ENCODE measurements around the gene CYP2C19.

The CYP2C19 gene

DNA sequence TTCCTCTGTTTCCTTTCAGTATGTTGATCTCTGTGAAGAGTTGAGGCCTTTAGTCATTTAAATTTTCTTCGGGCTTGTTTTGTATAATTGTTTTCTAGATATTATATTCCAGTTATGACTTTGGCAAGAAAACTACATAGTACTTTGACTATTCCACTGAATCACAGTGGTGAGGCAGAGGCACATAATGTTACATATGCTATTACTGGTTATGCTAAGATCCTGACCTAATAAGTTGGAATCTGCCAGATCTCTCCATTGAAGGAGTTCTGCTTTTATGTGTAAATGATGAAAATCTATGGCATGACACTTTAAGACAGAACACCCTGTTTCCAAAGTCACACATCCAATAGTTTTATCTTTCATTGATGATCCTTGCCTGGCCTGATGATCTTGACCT, 83.7 kb downstream of the CYP2C19 start:
- no peak overlapping the region for H3K4me3 ChIP-seq (ENCODE audit: low read depth, low read length)
- TF ChIP-seq, protein P1, sequence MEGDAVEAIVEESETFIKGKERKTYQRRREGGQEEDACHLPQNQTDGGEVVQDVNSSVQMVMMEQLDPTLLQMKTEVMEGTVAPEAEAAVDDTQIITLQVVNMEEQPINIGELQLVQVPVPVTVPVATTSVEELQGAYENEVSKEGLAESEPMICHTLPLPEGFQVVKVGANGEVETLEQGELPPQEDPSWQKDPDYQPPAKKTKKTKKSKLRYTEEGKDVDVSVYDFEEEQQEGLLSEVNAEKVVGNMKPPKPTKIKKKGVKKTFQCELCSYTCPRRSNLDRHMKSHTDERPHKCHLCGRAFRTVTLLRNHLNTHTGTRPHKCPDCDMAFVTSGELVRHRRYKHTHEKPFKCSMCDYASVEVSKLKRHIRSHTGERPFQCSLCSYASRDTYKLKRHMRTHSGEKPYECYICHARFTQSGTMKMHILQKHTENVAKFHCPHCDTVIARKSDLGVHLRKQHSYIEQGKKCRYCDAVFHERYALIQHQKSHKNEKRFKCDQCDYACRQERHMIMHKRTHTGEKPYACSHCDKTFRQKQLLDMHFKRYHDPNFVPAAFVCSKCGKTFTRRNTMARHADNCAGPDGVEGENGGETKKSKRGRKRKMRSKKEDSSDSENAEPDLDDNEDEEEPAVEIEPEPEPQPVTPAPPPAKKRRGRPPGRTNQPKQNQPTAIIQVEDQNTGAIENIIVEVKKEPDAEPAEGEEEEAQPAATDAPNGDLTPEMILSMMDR (IDR thresholded peaks at IDR 0.05; ENCODE audit: low read depth, low read length): no peak

GRCh38 chr10:94850766-94851165, 88.3 kb downstream of the CYP2C19 start:
- no peak overlapping the region for H3K4me3 ChIP-seq (ENCODE audit: low read depth, low read length)
- TF ChIP-seq, protein P1 (IDR thresholded peaks at IDR 0.05; ENCODE audit: low read depth, low read length): no peak

GRCh38 chr10:94851263-94851662, 88.8 kb downstream of the CYP2C19 start:
- no peak overlapping the region for H3K4me3 ChIP-seq (ENCODE audit: low read depth, low read length)
- TF ChIP-seq, protein P1 (IDR thresholded peaks at IDR 0.05; ENCODE audit: low read depth, low read length): no peak

DNA sequence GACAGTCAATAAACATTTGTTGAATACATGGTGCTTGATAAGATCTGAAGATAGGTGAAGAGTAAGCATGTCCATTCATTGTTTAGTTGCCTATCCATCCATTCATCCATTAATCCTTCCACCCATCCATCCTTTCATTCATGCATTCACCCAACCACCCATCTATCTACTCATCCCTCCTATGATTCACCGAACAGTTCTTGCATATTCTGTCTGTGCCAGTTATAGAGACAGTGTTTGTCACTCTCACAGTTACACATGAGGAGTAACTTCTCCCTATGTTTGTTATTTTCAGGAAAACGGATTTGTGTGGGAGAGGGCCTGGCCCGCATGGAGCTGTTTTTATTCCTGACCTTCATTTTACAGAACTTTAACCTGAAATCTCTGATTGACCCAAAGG, 90.0 kb downstream of the CYP2C19 start:
- TF ChIP-seq, protein P1 (IDR thresholded peaks at IDR 0.05; ENCODE audit: low read depth, low read length): no peak
- no peak overlapping the region for H3K4me3 ChIP-seq (ENCODE audit: low read depth, low read length)

GRCh38 chr10:94853065-94853464, 90.6 kb downstream of the CYP2C19 start:
- TF ChIP-seq, protein P1 (IDR thresholded peaks at IDR 0.05; ENCODE audit: low read depth, low read length): no peak
- no peak overlapping the region for H3K4me3 ChIP-seq (ENCODE audit: low read depth, low read length)

GRCh38 chr10:94858005-94858404, 95.5 kb downstream of the CYP2C19 start:
- TF ChIP-seq, protein P1 (IDR thresholded peaks at IDR 0.05; ENCODE audit: low read depth, low read length): no peak
- no peak overlapping the region for H3K4me3 ChIP-seq (ENCODE audit: low read depth, low read length)

- TF ChIP-seq, protein P1 (IDR thresholded peaks at IDR 0.05; ENCODE audit: low read depth, low read length): no peak
These were observed 96.6 kb downstream of the CYP2C19 start for GRCh38 chr10:94859086-94859485.

More at GRCh38 chr10:94859086-94859485, 96.6 kb downstream of the CYP2C19 start:
- H3K4me3 ChIP-seq (ENCODE audit: low read depth, low read length): no peak overlapping the region

Data from WI38 (cell line).